SK-N-SH treated with all-trans-retinoic acid at 6 μM for 48 hours (cell line): ENCODE results near the gene MTOR.
"Not testable (repeated sequence)": the region's sequence is repeated elsewhere in the genome, so short reads cannot be mapped to it uniquely, and the experiment has no call there.

Experiments used
- ATAC-seq: fragments of 200-7000 bp; cut with Tn5 transposase; 3 replicates; pipeline ENCODE4 v1.9.1; 2020; ENCODE audit warnings: mild to moderate bottlenecking, moderate library complexity
- ARNTL ChIP-seq: fragments of 450-650 bp; formaldehyde crosslinking; IDR thresholded peaks from 2 replicates; pipeline ENCODE4 v1.5.0; 2020; ENCODE audit warnings: low read depth, mild to moderate bottlenecking, moderate library complexity, borderline replicate concordance
- CREB5 ChIP-seq: fragments of 250-450 bp; sonication (Bioruptor Pico); IDR thresholded peaks from 2 replicates; pipeline ENCODE4 v1.5.1; 2020; ENCODE audit warnings: low read depth, mild to moderate bottlenecking, moderate library complexity
- CSDC2 ChIP-seq: fragments of 250-450 bp; sonication (Bioruptor Pico); IDR thresholded peaks from 2 replicates; pipeline ENCODE4 v1.5.0; 2020; ENCODE audit warnings: mild to moderate bottlenecking, moderate library complexity
- CSRNP3 ChIP-seq: fragments of 250-450 bp; sonication (Bioruptor Pico); IDR thresholded peaks from 2 replicates; pipeline ENCODE4 v1.5.1; 2021; ENCODE audit warnings: mild to moderate bottlenecking, moderate library complexity
- GLIS3 ChIP-seq: fragments of 250-450 bp; sonication (Bioruptor Pico); IDR thresholded peaks from 2 replicates; pipeline ENCODE4 v1.5.0; 2020; ENCODE audit warnings: mild to moderate bottlenecking, moderate library complexity
- ISL1 ChIP-seq: fragments of 250-450 bp; sonication (Bioruptor Pico); IDR thresholded peaks from 2 replicates; pipeline ENCODE4 v2.1.2; 2022; ENCODE audit warnings: mild to moderate bottlenecking, moderate library complexity
- OSR1 ChIP-seq: fragments of 250-450 bp; sonication (Bioruptor Pico); IDR thresholded peaks from 2 replicates; pipeline ENCODE4 v1.8.0; 2022; ENCODE audit warnings: moderate library complexity, mild to moderate bottlenecking, inconsistent platforms
- PATZ1 ChIP-seq: fragments of 250-450 bp; sonication (Bioruptor Pico); IDR thresholded peaks from 2 replicates; pipeline ENCODE4 v1.8.0; 2020; ENCODE audit warnings: mild to moderate bottlenecking, moderate library complexity, borderline replicate concordance
- POU6F1 ChIP-seq: fragments of 250-450 bp; sonication (Bioruptor Pico); IDR thresholded peaks from 2 replicates; pipeline ENCODE4 v1.8.0; 2021; ENCODE audit warnings: low read depth, mild to moderate bottlenecking, moderate library complexity, borderline replicate concordance
- PPARA ChIP-seq: fragments of 250-450 bp; sonication (Bioruptor Pico); IDR thresholded peaks from 2 replicates; pipeline ENCODE4 v1.5.0; 2020; ENCODE audit warnings: mild to moderate bottlenecking, borderline replicate concordance
- TCF4 ChIP-seq: fragments of 250-450 bp; sonication (Bioruptor Pico); IDR thresholded peaks from 2 replicates; pipeline ENCODE4 v1.8.0; 2021; ENCODE audit warnings: mild to moderate bottlenecking, moderate library complexity, borderline replicate concordance
- TSHZ2 ChIP-seq: fragments of 250-450 bp; sonication (Bioruptor Pico); IDR thresholded peaks from 2 replicates; pipeline ENCODE4 v1.5.0; 2020; ENCODE audit warnings: mild to moderate bottlenecking, moderate library complexity
- ZC3H10 ChIP-seq: fragments of 250-450 bp; sonication (Bioruptor Pico); IDR thresholded peaks from 2 replicates; pipeline ENCODE4 v1.5.1; 2021; ENCODE audit warnings: mild to moderate bottlenecking, moderate library complexity
- ZFP3 ChIP-seq: fragments of 250-450 bp; sonication (Bioruptor Pico); IDR thresholded peaks from 2 replicates; pipeline ENCODE4 v1.5.0; 2020; ENCODE audit warnings: mild to moderate bottlenecking, moderate library complexity
- ZFP30 ChIP-seq: fragments of 450-650 bp; formaldehyde crosslinking; IDR thresholded peaks from 2 replicates; pipeline ENCODE4 v1.5.0; 2022; ENCODE audit warnings: mild to moderate bottlenecking, moderate library complexity
- ZNF565 ChIP-seq: fragments of 450-650 bp; formaldehyde crosslinking; conservative IDR thresholded peaks from 2 replicates; pipeline ENCODE4 v1.5.0; 2020; ENCODE audit warnings: low read depth, mild to moderate bottlenecking, moderate library complexity
- ZNF70 ChIP-seq: fragments of 450-650 bp; formaldehyde crosslinking; IDR thresholded peaks from 2 replicates; pipeline ENCODE4 v1.5.0; 2020; ENCODE audit warnings: mild to moderate bottlenecking, moderate library complexity
- ZNF8 ChIP-seq: fragments of 450-650 bp; formaldehyde crosslinking; IDR thresholded peaks from 2 replicates; pipeline ENCODE4 v1.5.0; 2020; ENCODE audit warnings: mild to moderate bottlenecking, moderate library complexity

Gene MTOR

GRCh38 chr1:11064942-11065341, 197.4 kb downstream of the MTOR start (continued):
- TF ChIP-seq TSHZ2 (CRISPR knock-in tag): no peak
- no peak for TF ChIP-seq ZFP30 (CRISPR knock-in tag)
- TF ChIP-seq ARNTL (CRISPR knock-in tag): no peak
- TF ChIP-seq ZNF70: no peak
- no peak for TF ChIP-seq ZNF565 (CRISPR knock-in tag)
- no peak for TF ChIP-seq PPARA (CRISPR knock-in tag)
- TF ChIP-seq CSDC2: no peak

GRCh38 chr1:11063937-11064537, 198.3 kb downstream of the MTOR start:
- not testable (repeated sequence) for ATAC-seq

- no peak for ATAC-seq
- TF ChIP-seq ZNF8 (CRISPR knock-in tag): no peak
These were observed 199.4 kb downstream of the MTOR start for GRCh38 chr1:11062965-11063401.

- no peak for ATAC-seq
These were observed 200.5 kb downstream of the MTOR start for GRCh38 chr1:11061652-11062365.

More at GRCh38 chr1:11061652-11062365, 200.5 kb downstream of the MTOR start:
- TF ChIP-seq ZNF70 (no peak), POU6F1 (CRISPR knock-in tag) (no peak), ZFP3 (CRISPR knock-in tag) (no peak), PATZ1 (no peak), OSR1 (CRISPR knock-in tag) (no peak), PPARA (CRISPR knock-in tag) (no peak), TCF4 (CRISPR knock-in tag) (no peak), TSHZ2 (CRISPR knock-in tag) (no peak), GLIS3 (CRISPR knock-in tag) (no peak), CSRNP3 (no peak), CSDC2 (no peak), CREB5 (CRISPR knock-in tag) (no peak), ISL1 (CRISPR knock-in tag) (no peak), ZC3H10 (CRISPR knock-in tag) (no peak)
